ENCODE results near the gene NRXN3. TPM values are rescaled to one million over a fixed set of nuclear protein-coding genes. Genes with fewer than 3 reads are reported as not detected.

Gene NRXN3
- polyA plus RNA-seq, 1 donor (not counting 4 experiments of a cell fraction or from before 2014, with no cell fraction given), result 0.89 TPM

DNA sequence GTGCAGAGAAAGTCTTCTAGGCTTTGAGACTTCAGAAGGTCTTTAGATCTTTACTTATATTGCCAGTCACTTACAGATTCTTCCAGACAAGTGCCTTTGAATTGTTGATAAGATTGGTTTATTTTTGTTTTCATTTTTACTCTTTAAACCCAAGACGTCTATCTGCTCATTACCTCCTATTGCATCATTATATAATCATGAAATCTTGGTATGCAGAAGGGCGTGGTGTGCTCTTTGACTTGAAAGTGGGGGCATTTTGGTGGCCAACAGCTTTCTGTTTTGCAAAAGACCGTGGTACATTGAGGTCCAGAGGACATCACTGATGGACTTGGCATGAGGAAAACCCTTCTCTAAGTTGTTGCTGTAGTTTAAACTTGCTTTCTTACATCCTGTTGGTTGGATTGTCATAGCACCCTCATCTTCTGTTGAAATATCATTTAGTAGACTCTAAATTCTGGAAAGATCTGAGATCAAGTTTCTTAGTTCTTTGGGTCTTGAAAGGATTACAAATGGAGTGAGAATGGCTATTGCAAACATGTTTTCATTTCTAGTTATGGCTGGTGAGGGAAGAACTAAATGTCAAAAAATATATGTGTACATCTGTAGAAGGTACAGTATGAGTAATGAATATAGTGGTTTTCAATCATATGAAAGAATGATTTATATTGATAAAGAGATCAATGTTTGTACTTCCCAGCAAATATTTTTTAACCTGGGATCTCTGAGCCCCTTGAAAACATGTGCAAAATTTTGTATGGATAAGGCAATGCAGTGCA lies 441.8 kb downstream of the NRXN3 start:
- Histone ChIP-seq H3K27ac (ENCODE audit: control insufficient read depth, insufficient read depth, low read length) (no peak overlapping the region), H3K4me1 (ENCODE audit: control insufficient read depth, extremely low read depth, insufficient read depth, low read length) (no peaks in the 10 kb centered on the region), H3K9me3 (ENCODE audit: control insufficient read depth, low read depth, low read length) (no peaks in the 10 kb centered on the region), H3K4me3 (ENCODE audit: control insufficient read depth in 2 of 3, extremely low read depth in 1 of 3, insufficient read depth in 2 of 3, low read depth in 1 of 3, low read length in 3 of 3) (no peak overlapping the region), H3K4me2 (ENCODE audit: control insufficient read depth, extremely low read depth, insufficient read depth, low read depth, low read length) (no peak overlapping the region), H3K79me2 (ENCODE audit: control insufficient read depth, insufficient read depth, low read length) (no peaks in the 10 kb centered on the region), H4K20me1 (ENCODE audit: control insufficient read depth, extremely low read depth, insufficient read depth, low read length) (no peaks in the 10 kb centered on the region), H3K9ac (ENCODE audit: control insufficient read depth, extremely low read depth, insufficient read depth, low read length) (no peak overlapping the region), H3K9me1 (ENCODE audit: control insufficient read depth, extremely low read depth, insufficient read depth, low read length) (no peaks in the 10 kb centered on the region), H2AFZ (ENCODE audit: control insufficient read depth, low read length) (no peak overlapping the region), H3K27me3 (ENCODE audit: control insufficient read depth, extremely low read depth, insufficient read depth, low read length) (no peaks in the 10 kb centered on the region), H3K36me3 (ENCODE audit: control insufficient read depth in 2 of 2, extremely low read depth in 1 of 2, insufficient read depth in 2 of 2, low read length in 2 of 2) (no peaks in the 10 kb centered on the region)
- dilution Hi-C loops (cut with MboI; ENCODE audit: extremely low pct_ligation_motif_present, low sequenced_read_pairs), result no loop called here
- TF ChIP-seq, protein P1, sequence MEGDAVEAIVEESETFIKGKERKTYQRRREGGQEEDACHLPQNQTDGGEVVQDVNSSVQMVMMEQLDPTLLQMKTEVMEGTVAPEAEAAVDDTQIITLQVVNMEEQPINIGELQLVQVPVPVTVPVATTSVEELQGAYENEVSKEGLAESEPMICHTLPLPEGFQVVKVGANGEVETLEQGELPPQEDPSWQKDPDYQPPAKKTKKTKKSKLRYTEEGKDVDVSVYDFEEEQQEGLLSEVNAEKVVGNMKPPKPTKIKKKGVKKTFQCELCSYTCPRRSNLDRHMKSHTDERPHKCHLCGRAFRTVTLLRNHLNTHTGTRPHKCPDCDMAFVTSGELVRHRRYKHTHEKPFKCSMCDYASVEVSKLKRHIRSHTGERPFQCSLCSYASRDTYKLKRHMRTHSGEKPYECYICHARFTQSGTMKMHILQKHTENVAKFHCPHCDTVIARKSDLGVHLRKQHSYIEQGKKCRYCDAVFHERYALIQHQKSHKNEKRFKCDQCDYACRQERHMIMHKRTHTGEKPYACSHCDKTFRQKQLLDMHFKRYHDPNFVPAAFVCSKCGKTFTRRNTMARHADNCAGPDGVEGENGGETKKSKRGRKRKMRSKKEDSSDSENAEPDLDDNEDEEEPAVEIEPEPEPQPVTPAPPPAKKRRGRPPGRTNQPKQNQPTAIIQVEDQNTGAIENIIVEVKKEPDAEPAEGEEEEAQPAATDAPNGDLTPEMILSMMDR (optimal IDR thresholded peaks at IDR 0.05 in 1 of 3, IDR thresholded peaks at IDR 0.05 in 1 of 3, conservative IDR thresholded peaks at IDR 0.05 in 1 of 3; ENCODE audit: extremely low read depth in 1 of 3, insufficient read depth in 2 of 3, low read length in 3 of 3), result no peak
- no peak for TF ChIP-seq EZH2 (IDR thresholded peaks at IDR 0.05; ENCODE audit: low read length)
- DNase-seq (ENCODE audit: low read depth, low spot score), result no peak
- no peak for FAIRE-seq

DNA sequence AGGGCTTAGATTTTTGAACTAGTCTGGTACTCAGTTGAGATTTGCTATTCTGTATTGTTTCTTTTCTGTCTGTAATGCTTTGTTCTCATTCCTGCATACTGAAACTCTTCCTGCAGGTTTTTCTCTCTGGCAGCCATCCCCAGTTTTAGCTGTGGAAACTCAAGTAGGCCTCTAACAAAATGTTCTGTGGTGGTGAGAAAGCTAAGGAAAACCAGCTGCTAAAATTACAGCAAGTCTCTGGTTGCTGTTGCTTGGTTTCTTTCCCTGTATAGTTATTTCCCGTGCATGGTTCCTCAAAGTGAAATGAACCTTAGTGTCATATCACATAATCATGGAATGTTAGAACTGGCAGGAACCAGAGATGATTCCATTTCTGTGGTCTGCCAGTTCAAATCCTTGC lies 442.5 kb downstream of the NRXN3 start:
- Histone ChIP-seq H3K36me3 (ENCODE audit: control insufficient read depth in 2 of 2, extremely low read depth in 1 of 2, insufficient read depth in 2 of 2, low read length in 2 of 2) (no peaks in the 10 kb centered on the region), H3K9me1 (ENCODE audit: control insufficient read depth, extremely low read depth, insufficient read depth, low read length) (no peaks in the 10 kb centered on the region), H2AFZ (ENCODE audit: control insufficient read depth, low read length) (no peak overlapping the region), H3K4me3 (ENCODE audit: control insufficient read depth in 2 of 3, extremely low read depth in 1 of 3, insufficient read depth in 2 of 3, low read depth in 1 of 3, low read length in 3 of 3) (no peak overlapping the region), H3K9ac (ENCODE audit: control insufficient read depth, extremely low read depth, insufficient read depth, low read length) (no peak overlapping the region), H3K79me2 (ENCODE audit: control insufficient read depth, insufficient read depth, low read length) (no peaks in the 10 kb centered on the region), H3K27me3 (ENCODE audit: control insufficient read depth, extremely low read depth, insufficient read depth, low read length) (no peaks in the 10 kb centered on the region), H4K20me1 (ENCODE audit: control insufficient read depth, extremely low read depth, insufficient read depth, low read length) (no peaks in the 10 kb centered on the region), H3K4me2 (ENCODE audit: control insufficient read depth, extremely low read depth, insufficient read depth, low read depth, low read length) (no peak overlapping the region), H3K9me3 (ENCODE audit: control insufficient read depth, low read depth, low read length) (no peaks in the 10 kb centered on the region), H3K27ac (ENCODE audit: control insufficient read depth, insufficient read depth, low read length) (no peak overlapping the region), H3K4me1 (ENCODE audit: control insufficient read depth, extremely low read depth, insufficient read depth, low read length) (no peaks in the 10 kb centered on the region)
- DNase-seq (ENCODE audit: low read depth, low spot score) (no peak), FAIRE-seq (no peak)
- TF ChIP-seq, protein P1 (optimal IDR thresholded peaks at IDR 0.05 in 1 of 3, IDR thresholded peaks at IDR 0.05 in 1 of 3, conservative IDR thresholded peaks at IDR 0.05 in 1 of 3; ENCODE audit: extremely low read depth in 1 of 3, insufficient read depth in 2 of 3, low read length in 3 of 3), result no peak
- TF ChIP-seq EZH2 (IDR thresholded peaks at IDR 0.05; ENCODE audit: low read length), result no peak
- dilution Hi-C loops (cut with MboI; ENCODE audit: extremely low pct_ligation_motif_present, low sequenced_read_pairs), result no loop called here
